GM12801 (cell line): ENCODE data around the gene TMEM131L.

Experiments used
- CTCF ChIP-seq: IDR thresholded peaks from one replicate; pipeline ENCODE4 v1.5.1; 2011; ENCODE audit warnings: control low read depth; ENCODE audit not compliant: insufficient read length; ENCODE audit errors: extremely low read depth

Gene TMEM131L

GRCh38 chr4:153438916-153439756 lies 27.0 kb upstream of the TMEM131L start:
- TF ChIP-seq CTCF = no peak

DNA sequence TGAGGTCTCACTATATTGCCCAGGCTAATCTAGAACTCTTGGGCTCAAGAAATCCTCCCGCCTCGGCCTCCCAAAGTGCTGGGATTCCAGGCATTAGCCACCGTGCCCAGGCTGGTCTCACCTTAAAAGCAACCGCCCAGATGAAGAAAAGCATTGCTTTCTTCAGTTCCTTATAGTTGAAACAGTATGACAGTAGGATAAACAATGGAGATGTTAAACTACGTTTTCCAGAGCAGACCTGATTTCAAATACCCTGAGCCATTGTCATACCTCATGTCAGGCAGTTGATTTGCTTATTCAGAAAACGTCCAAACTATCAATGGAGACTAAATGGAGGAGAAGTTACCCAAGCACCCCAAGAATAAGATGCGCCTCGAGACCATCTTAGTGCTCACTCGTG lies 26.3 kb upstream of the TMEM131L start:
- TF ChIP-seq CTCF = no peak

- TF ChIP-seq CTCF = no peak
These were observed 25.7 kb upstream of the TMEM131L start for GRCh38 chr4:153440475-153440874.

DNA sequence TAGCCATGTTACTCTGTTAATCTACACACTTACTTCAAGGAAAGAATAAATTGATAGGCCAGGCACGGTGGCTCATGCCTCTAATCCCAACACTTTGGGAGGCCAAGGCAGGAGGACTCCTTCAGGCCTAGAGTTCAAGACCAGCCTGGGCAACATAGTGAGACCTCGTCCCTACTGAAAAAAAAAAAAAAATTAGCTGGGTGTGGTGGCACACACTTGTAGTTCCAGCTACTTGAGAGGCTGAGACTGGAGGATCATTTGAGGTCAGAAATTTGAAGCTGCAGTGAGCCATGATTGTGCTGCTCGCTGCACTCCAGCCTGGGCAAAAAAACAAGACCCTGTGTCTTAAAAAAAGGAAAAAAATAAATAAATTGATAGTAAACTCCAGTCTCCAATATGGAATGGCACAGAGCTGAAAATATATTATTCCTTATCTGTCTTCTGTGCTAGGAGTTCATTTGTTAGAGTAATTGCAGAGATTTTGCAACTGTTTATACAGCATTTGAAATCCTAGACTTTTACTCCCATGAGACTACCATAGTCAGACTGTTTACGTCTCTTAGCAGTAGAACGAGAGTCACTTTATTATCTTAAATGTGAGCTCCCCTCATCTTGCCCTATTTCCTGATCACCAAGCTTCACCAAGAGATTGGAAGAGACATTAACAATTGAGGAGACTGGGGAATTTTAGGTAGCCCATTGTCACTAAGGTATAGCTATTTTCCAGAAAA lies 18.8 kb upstream of the TMEM131L start:
- TF ChIP-seq CTCF = no peak

GRCh38 chr4:153448003-153448731 lies 18.0 kb upstream of the TMEM131L start:
- TF ChIP-seq CTCF = no peak

DNA sequence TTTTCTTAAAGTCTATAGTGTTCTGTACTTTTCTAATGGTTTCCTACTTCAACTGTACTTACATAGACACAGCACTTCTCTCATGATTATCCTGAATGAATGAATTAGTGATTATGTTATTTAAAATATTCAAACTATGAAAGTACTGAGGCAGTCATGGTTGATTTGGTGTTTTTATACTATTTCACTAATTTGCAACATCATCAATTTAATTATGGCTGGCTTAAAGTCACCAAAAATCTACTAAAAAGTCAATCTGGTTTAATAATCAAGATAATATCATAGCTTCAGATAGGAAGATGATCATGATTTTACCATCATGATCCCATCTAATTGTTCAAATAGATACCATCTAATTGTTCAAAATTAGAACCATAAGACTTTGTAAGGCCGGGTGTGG lies 16.8 kb upstream of the TMEM131L start:
- no peak for TF ChIP-seq CTCF

DNA sequence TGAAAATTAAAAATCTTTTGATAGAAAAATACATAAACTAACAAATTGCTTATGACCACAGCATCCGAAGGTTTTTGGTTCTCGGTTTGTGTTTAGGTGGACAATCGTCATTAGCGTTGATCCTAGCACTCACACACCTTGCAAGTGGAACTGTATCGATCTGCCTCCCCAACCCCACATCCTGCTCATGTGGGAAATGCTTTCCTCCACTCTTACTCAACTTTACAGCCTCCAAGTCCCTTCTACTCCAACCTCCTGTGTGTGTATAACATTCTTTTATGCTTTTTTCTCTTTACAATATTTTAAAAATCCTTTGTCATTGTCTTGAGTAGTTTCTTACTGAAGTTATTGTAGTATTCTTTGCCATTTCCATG lies 15.6 kb upstream of the TMEM131L start:
- TF ChIP-seq CTCF = no peak
